ENCODE data around the gene MGAT4C. TPM values are rescaled to one million over a fixed set of nuclear protein-coding genes. Genes with fewer than 3 reads are reported as not detected.

MGAT4C gene
- total and polyA plus RNA-seq, 4 experiments from 2014 or later, result not detected

DNA sequence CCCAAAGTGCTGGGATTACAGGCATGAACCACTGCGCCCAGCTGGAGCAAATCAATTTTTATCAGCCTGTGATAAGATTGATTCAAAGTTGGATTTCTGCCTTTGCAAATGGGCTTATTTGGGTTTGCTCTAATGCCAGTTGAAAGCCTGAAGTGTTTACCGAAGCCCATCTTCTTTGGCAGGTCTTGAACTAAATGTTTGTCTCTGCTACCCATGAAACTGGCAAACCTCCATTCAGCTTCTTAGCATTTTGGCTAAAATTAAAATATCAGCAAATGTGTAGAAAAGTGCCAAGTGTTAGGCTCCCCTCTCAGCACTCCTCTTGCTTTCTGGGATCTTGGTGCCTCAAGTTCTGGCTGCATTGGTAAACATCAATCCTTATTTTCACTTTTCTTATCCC is 61.5 kb downstream of the MGAT4C start:
- no peaks in the 10 kb centered on the region for H3K4me1 ChIP-seq (ENCODE audit: insufficient read depth, low read length)
- no peaks in the 10 kb centered on the region for H3K4me1 Mint-ChIP-seq
- H3K4me3 Mint-ChIP-seq, result no peak overlapping the region
- ChIA-PET POLR2A (ENCODE audit: partially characterized antibody) (no interaction called here), CTCF (ENCODE audit: partially characterized antibody) (no interaction called here)
- H3K36me3 Mint-ChIP-seq, result no peaks in the 10 kb centered on the region
- no peak overlapping the region for H3K27ac Mint-ChIP-seq
- no peaks in the 10 kb centered on the region for H3K27me3 ChIP-seq (ENCODE audit: insufficient read depth, low read length)
- DNase-seq, result no peak
- no peak overlapping the region for H3K4me3 ChIP-seq (ENCODE audit: low read length in 2 of 2)
- H3K36me3 ChIP-seq (ENCODE audit: insufficient read depth, low read length), result no peaks in the 10 kb centered on the region
- peaks cover 0 to 6% (median 3%) of the 10 kb centered on the region in 8 donors for H3K9me3 Mint-ChIP-seq
- intact Hi-C loops (cut with micrococcal nuclease), result no loop called here
- H3K27me3 Mint-ChIP-seq, result no peaks in the 10 kb centered on the region
- H3K9me3 ChIP-seq (ENCODE audit: control insufficient read depth in 1 of 2, low read length in 2 of 2), result no peaks in the 10 kb centered on the region
- H3K27ac ChIP-seq (ENCODE audit: low read depth, low read length), result no peak overlapping the region

DNA sequence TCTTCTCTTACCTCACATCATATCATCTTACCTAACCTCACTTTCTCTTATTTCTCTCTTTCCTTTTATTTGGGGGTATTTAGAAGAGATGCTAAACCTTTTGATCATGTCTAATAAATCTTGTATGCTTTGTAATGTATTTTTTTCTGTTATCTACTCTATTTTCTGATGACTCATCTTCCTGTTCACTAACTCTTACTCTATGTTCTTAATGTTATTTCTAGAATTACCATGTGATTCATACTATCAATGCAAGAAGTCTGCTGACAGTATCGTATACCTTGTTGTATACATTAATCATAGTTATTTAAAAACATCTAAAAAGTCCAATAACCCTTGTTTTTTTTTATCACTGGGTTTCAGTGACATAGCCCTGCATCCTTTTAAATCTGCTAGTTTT is 62.3 kb downstream of the MGAT4C start:
- Histone ChIP-seq H3K27ac (ENCODE audit: low read depth, low read length) (no peak overlapping the region), H3K9me3 (ENCODE audit: control insufficient read depth in 1 of 2, low read length in 2 of 2) (no peaks in the 10 kb centered on the region), H3K27me3 (ENCODE audit: insufficient read depth, low read length) (no peaks in the 10 kb centered on the region), H3K4me1 (ENCODE audit: insufficient read depth, low read length) (no peaks in the 10 kb centered on the region), H3K36me3 (ENCODE audit: insufficient read depth, low read length) (no peaks in the 10 kb centered on the region), H3K4me3 (ENCODE audit: low read length in 2 of 2) (no peak overlapping the region)
- DNase-seq, result no peak
- Mint-ChIP-seq H3K27me3 (no peaks in the 10 kb centered on the region), H3K4me3 (no peak overlapping the region), H3K36me3 (no peaks in the 10 kb centered on the region), H3K27ac (no peak overlapping the region), H3K9me3 (peaks cover 0 to 4% (median 3%) of the 10 kb centered on the region in 8 donors), H3K4me1 (no peaks in the 10 kb centered on the region)
- intact Hi-C loops (cut with micrococcal nuclease), result no loop called here
- ChIA-PET POLR2A (ENCODE audit: partially characterized antibody) (no interaction called here), CTCF (ENCODE audit: partially characterized antibody) (no interaction called here)

DNA sequence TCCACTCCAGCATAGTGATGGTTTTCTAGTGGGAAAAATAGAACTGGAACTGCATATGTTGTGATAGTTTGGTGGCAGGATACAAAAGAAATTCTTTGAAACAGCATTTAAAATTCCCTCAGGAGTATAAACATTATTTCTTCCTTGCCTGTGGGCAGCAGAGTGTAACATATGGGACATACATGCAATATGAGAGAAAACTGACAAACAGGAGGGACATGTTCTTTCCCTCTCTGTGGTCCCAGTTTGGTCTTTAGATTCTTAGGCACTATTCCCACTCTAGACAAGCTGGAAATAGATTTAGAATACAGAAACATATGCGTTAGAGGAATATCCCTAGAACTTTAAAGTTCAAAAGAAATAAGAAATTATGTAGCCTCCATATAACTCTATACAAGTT is 68.0 kb downstream of the MGAT4C start:
- H3K4me1 Mint-ChIP-seq, result no peaks in the 10 kb centered on the region
- H3K27me3 ChIP-seq (ENCODE audit: insufficient read depth, low read length), result no peaks in the 10 kb centered on the region
- no peaks in the 10 kb centered on the region for H3K36me3 Mint-ChIP-seq
- ChIA-PET CTCF (ENCODE audit: partially characterized antibody) (no interaction called here), POLR2A (ENCODE audit: partially characterized antibody) (no interaction called here)
- no peaks in the 10 kb centered on the region for H3K27me3 Mint-ChIP-seq
- peaks cover 0 to 9% (median 3%) of the 10 kb centered on the region in 8 donors for H3K9me3 Mint-ChIP-seq
- H3K4me3 Mint-ChIP-seq, result no peak overlapping the region
- H3K27ac Mint-ChIP-seq, result no peak overlapping the region
- H3K9me3 ChIP-seq (ENCODE audit: control insufficient read depth in 1 of 2, low read length in 2 of 2), result no peaks in the 10 kb centered on the region
- H3K4me3 ChIP-seq (ENCODE audit: low read length in 2 of 2), result no peak overlapping the region
- intact Hi-C loops (cut with micrococcal nuclease), result no loop called here
- H3K4me1 ChIP-seq (ENCODE audit: insufficient read depth, low read length), result no peaks in the 10 kb centered on the region
- no peak overlapping the region for H3K27ac ChIP-seq (ENCODE audit: low read depth, low read length)
- no peaks in the 10 kb centered on the region for H3K36me3 ChIP-seq (ENCODE audit: insufficient read depth, low read length)
- DNase-seq, result no peak

DNA sequence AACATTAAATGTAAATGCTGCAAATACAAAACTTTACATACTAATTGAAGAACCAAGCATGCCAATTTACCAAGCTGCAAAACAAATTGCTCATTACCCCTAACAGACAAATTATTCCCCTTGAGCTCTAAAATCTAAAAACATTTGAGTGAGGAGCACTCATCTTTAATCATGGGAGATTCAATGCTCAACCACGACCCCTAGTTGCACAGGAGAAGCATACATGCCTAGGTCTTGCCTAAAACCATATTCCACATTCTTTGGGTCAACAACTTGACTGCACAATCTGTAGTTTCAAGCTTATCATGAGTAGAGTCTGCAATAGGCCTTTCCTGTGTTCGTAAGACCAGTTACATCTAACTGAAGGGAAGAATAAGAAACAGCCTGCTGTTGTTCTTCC is 69.7 kb downstream of the MGAT4C start:
- H3K27ac Mint-ChIP-seq, result no peak overlapping the region
- H3K9me3 ChIP-seq (ENCODE audit: control insufficient read depth in 1 of 2, low read length in 2 of 2), result no peaks in the 10 kb centered on the region

DNA sequence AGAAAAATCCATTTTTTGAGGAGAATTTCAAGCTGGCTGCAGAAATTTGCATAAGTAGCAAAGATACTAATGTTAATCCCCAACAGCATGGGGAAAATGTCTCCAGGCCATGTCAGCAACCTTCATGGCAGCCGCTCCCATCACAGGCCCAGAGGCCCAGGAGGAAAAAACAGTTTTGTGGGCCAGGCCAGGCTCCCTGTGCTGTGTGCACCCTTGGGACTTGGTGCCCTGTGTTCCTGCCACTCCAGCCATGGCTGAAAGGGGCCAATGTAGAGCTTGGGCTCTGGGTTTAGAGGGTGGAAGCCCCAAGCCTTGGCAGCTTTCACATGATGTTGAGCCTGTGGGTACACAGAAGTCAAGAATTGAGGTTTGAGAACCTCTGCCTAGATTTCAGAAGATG is 76.3 kb downstream of the MGAT4C start:
- POLR2A ChIA-PET (ENCODE audit: partially characterized antibody), result no interaction called here
- no peak for DNase-seq
- H3K9me3 ChIP-seq (ENCODE audit: control insufficient read depth in 1 of 2, low read length in 2 of 2), result no peaks in the 10 kb centered on the region
- no peaks in the 10 kb centered on the region for H3K27me3 Mint-ChIP-seq
- H3K36me3 ChIP-seq (ENCODE audit: insufficient read depth, low read length), result no peaks in the 10 kb centered on the region
- no peak overlapping the region for H3K27ac ChIP-seq (ENCODE audit: low read depth, low read length)
- CTCF ChIA-PET (ENCODE audit: partially characterized antibody), result no interaction called here
- H3K4me1 Mint-ChIP-seq, result no peaks in the 10 kb centered on the region
- H3K27ac Mint-ChIP-seq, result no peak overlapping the region
- no peak overlapping the region for H3K4me3 Mint-ChIP-seq
- no peaks in the 10 kb centered on the region for H3K27me3 ChIP-seq (ENCODE audit: insufficient read depth, low read length)
- H3K9me3 Mint-ChIP-seq, result peaks cover 0 to 21% (median 8%) of the 10 kb centered on the region in 8 donors
- no peaks in the 10 kb centered on the region for H3K36me3 Mint-ChIP-seq
- H3K4me3 ChIP-seq (ENCODE audit: low read length in 2 of 2), result no peak overlapping the region
- no peaks in the 10 kb centered on the region for H3K4me1 ChIP-seq (ENCODE audit: insufficient read depth, low read length)
- intact Hi-C loops (cut with micrococcal nuclease), result no loop called here

More for the DNA sequence above, 69.7 kb downstream of the MGAT4C start:
- no peak for DNase-seq
- H3K27me3 Mint-ChIP-seq, result no peaks in the 10 kb centered on the region
- no peak overlapping the region for H3K4me3 Mint-ChIP-seq
- H3K27me3 ChIP-seq (ENCODE audit: insufficient read depth, low read length), result no peaks in the 10 kb centered on the region
- no peaks in the 10 kb centered on the region for H3K36me3 Mint-ChIP-seq
- no peak overlapping the region for H3K4me3 ChIP-seq (ENCODE audit: low read length in 2 of 2)
- CTCF ChIA-PET (ENCODE audit: partially characterized antibody), result interaction anchor here (0.7 kb wide), 2 partner anchors 10 to 13 kb away, joined by 3 to 4 read pairs; no protein-coding TSS in a partner anchor
- H3K9me3 Mint-ChIP-seq, result peaks cover 0 to 9% (median 4%) of the 10 kb centered on the region in 8 donors
- POLR2A ChIA-PET (ENCODE audit: partially characterized antibody), result no interaction called here
- H3K4me1 ChIP-seq (ENCODE audit: insufficient read depth, low read length), result no peaks in the 10 kb centered on the region
- intact Hi-C loops (cut with micrococcal nuclease), result no loop called here
- no peaks in the 10 kb centered on the region for H3K36me3 ChIP-seq (ENCODE audit: insufficient read depth, low read length)
- no peaks in the 10 kb centered on the region for H3K4me1 Mint-ChIP-seq
- no peak overlapping the region for H3K27ac ChIP-seq (ENCODE audit: low read depth, low read length)

DNA sequence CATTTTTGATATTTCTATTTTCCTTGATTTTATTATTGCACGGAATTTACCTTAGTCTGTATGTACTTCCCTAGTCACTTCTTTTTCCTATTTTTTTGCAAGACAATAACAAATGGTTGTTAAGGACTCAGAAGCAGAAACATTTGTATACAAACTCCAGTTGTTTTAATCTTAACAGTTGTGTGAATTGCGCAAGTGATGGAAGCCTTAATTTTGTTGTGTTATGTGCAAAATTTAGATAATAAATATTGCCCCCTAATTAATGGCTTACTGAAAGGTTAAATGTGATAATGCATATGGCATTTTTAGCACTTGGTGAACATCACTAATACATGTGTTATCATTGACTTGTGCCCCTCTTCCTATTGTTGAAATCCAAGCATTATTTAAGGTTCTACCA is 82.0 kb downstream of the MGAT4C start:
- Mint-ChIP-seq H3K9me3 (peaks cover 0 to 7% (median under 1%) of the 10 kb centered on the region in 8 donors), H3K27ac (no peak overlapping the region), H3K36me3 (no peaks in the 10 kb centered on the region), H3K4me3 (no peak overlapping the region), H3K27me3 (no peaks in the 10 kb centered on the region), H3K4me1 (no peaks in the 10 kb centered on the region)
- no peaks in the 10 kb centered on the region for H3K4me1 ChIP-seq (ENCODE audit: insufficient read depth, low read length)
- no peaks in the 10 kb centered on the region for H3K36me3 ChIP-seq (ENCODE audit: insufficient read depth, low read length)
- H3K27me3 ChIP-seq (ENCODE audit: insufficient read depth, low read length), result no peaks in the 10 kb centered on the region
- intact Hi-C loops (cut with micrococcal nuclease), result no loop called here
- H3K9me3 ChIP-seq (ENCODE audit: control insufficient read depth in 1 of 2, low read length in 2 of 2), result no peaks in the 10 kb centered on the region
- ChIA-PET POLR2A (ENCODE audit: partially characterized antibody) (no interaction called here), CTCF (ENCODE audit: partially characterized antibody) (no interaction called here)
- no peak overlapping the region for H3K4me3 ChIP-seq (ENCODE audit: low read length in 2 of 2)
- no peak for DNase-seq
- H3K27ac ChIP-seq (ENCODE audit: low read depth, low read length), result no peak overlapping the region

DNA sequence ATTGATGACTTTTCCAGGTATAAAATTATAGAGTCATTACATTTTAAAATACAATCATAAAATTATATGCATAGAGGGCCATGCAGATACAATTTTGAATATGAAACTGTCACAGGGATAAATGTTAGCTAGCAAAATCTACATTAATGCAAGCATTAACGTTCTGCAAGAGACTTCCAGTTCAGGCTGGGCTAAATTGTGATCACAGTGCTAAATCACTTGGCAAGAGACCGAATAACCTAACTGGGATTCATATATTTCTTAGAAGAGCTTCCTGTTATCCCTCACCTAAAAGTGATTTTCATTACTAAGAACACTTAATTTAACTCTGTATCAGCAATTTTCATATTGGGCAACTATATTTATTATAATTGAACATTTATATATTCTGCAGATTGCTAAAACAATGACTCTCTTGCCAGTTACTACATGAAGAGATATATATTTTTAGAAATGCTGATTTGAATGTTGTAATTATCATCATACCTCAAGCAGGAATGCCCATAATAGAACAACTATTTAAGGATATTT is 83.2 kb downstream of the MGAT4C start:
- no peaks in the 10 kb centered on the region for H3K36me3 Mint-ChIP-seq
- DNase-seq, result no peak
- no peaks in the 10 kb centered on the region for H3K4me1 Mint-ChIP-seq
- no peaks in the 10 kb centered on the region for H3K27me3 Mint-ChIP-seq
- no peak overlapping the region for H3K27ac ChIP-seq (ENCODE audit: low read depth, low read length)
- no peaks in the 10 kb centered on the region for H3K4me1 ChIP-seq (ENCODE audit: insufficient read depth, low read length)
- intact Hi-C loops (cut with micrococcal nuclease), result no loop called here
- H3K4me3 ChIP-seq (ENCODE audit: low read length in 2 of 2), result no peak overlapping the region
- H3K36me3 ChIP-seq (ENCODE audit: insufficient read depth, low read length), result no peaks in the 10 kb centered on the region
- peaks cover 0 to 7% (median 0%) of the 10 kb centered on the region in 8 donors for H3K9me3 Mint-ChIP-seq
- H3K27ac Mint-ChIP-seq, result no peak overlapping the region
- H3K27me3 ChIP-seq (ENCODE audit: insufficient read depth, low read length), result no peaks in the 10 kb centered on the region
- no peaks in the 10 kb centered on the region for H3K9me3 ChIP-seq (ENCODE audit: control insufficient read depth in 1 of 2, low read length in 2 of 2)
- ChIA-PET POLR2A (ENCODE audit: partially characterized antibody) (no interaction called here), CTCF (ENCODE audit: partially characterized antibody) (no interaction called here)
- no peak overlapping the region for H3K4me3 Mint-ChIP-seq

DNA sequence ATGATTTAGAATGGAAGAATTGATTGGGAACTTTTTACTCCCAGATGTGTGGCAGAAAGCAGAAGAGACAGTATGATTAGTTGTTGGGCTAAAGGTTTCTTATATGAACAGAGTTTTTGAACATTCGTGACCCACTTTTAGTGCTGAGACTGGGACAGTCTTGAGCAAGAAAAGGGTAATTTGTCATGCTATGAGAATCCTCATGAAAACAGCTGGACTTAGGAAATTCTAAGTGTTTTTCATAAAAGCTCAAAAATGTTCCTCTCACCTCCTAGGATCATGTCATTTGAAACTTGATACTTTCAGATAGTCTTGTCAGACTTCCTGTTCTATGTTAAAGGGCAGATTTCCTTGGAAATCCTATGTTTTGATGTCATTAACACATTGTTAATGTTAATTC is 86.1 kb downstream of the MGAT4C start:
- DNase-seq, result no peak
- ChIA-PET POLR2A (ENCODE audit: partially characterized antibody) (no interaction called here), CTCF (ENCODE audit: partially characterized antibody) (no interaction called here)
- Histone ChIP-seq H3K4me1 (ENCODE audit: insufficient read depth, low read length) (no peaks in the 10 kb centered on the region), H3K36me3 (ENCODE audit: insufficient read depth, low read length) (no peaks in the 10 kb centered on the region), H3K27me3 (ENCODE audit: insufficient read depth, low read length) (no peaks in the 10 kb centered on the region), H3K4me3 (ENCODE audit: low read length in 2 of 2) (no peak overlapping the region), H3K9me3 (ENCODE audit: control insufficient read depth in 1 of 2, low read length in 2 of 2) (no peaks in the 10 kb centered on the region), H3K27ac (ENCODE audit: low read depth, low read length) (no peak overlapping the region)
- no peak overlapping the region for H3K4me3 Mint-ChIP-seq
- H3K9me3 Mint-ChIP-seq, result peaks cover 0 to 7% (median 1%) of the 10 kb centered on the region in 8 donors
- H3K36me3 Mint-ChIP-seq, result no peaks in the 10 kb centered on the region
- intact Hi-C loops (cut with micrococcal nuclease), result no loop called here
- H3K27ac Mint-ChIP-seq, result no peak overlapping the region
- H3K4me1 Mint-ChIP-seq, result no peaks in the 10 kb centered on the region
- H3K27me3 Mint-ChIP-seq, result no peaks in the 10 kb centered on the region
